Activated CD8-positive, alpha-beta memory T cell treated with anti-CD3 and anti-CD28 coated beads, Interleukin-2, amount 50 U/mL, for 1 hour (primary cell): ENCODE data around the gene NAV3.
"Not testable (repeated sequence)": the region's sequence is repeated elsewhere in the genome, so short reads cannot be mapped to it uniquely, and the experiment has no call there.

Source experiments
- DNase-seq: peaks from one replicate; pipeline ENCODE4 v3.0.0-alpha.2; 2020; ENCODE audit errors: extremely low read depth

The NAV3 gene

DNA sequence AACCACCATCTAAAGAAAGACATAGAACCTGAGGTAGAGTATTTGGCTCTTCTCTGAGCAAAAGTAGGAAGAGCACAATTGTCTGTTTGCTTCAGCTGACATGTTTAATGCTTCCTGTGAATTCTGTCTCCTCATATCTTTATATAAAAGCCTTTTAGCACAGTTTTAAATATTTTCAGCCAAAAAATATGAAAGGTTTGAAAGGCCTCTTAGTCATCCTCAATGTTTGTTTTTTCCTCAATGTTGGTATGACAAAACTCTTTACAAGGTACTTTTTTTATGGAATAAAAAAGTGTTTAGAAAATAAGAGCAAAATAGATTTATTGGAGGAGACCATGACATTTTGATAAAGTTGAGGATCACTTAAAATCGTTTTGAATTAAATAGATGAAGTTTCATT, 360.9 kb downstream of the NAV3 start:
- DNase-seq: no peak

DNA sequence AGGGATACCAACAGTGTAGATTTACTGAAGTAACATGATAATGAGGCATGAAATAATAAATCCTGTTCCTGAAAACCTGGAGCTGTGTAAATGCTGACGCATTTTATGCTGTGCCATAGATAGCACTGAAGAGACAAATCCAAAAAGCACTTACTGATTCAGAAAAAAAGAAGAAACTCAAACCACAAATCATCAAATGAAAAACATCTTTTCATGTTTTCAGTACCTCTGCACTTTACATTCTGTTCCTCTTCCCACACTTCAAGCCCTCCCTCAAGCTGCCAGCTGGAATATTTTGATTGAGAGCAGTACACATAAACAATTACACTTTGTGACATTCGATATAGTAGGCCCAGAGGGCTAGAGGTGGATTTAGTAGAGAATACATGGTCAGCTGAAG, 362.3 kb downstream of the NAV3 start:
- DNase-seq: no peak

DNA sequence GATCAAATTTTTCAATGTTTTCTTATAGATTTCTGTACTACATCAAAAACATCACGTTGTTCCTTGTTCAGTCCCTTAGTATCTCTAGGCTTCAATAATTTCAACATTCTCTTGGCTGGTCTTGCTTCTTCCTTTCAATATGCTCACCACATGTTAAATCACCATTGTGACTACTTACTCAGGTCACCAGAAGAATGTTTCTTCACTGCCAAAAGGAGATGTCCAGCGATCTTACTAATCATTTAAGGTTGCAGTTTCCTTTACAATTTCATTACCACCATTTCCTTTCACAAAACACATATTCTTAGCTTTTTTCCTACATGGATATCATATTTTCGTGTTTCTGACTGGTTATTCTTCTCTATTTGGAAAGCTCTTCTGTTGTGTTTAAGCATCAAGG, 363.8 kb downstream of the NAV3 start:
- no peak for DNase-seq

DNA sequence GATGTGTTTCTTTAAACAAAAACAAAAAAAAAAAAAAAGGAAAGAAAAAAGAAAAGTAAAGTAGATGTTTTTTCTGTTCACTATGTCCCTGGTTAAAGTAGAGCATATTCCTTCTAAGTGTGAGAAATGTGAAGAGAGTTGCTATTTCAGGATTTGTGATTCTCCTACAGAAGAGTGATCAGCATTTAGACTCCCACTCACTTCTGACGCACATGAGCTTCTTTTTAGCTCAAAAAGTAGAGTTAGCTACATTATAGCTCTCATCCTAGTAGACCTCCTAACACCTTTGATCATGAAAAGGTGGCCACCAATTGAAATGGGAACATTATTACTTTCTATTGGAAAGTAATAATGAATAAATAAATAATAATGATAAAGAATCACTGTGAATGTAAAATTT, 368.2 kb downstream of the NAV3 start:
- no peak for DNase-seq

DNA sequence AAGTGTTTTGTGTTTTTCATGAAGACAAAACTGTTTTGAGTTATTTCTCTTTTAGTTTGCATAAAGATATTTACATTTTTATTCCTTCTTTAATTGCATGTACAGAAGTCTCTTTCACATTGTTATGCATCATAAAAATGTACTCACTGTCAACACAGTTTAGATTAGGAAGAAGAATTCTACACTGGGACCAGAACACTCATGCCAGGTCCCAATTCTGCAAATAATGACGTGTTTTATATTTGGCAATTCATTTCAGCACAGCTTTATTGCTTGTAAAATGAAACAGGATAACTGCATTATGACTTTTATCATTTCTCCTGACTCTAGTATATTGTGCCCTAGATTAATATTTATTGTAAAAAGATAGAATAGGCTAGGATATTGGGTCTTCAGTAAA, 369.2 kb downstream of the NAV3 start:
- no peak for DNase-seq

DNA sequence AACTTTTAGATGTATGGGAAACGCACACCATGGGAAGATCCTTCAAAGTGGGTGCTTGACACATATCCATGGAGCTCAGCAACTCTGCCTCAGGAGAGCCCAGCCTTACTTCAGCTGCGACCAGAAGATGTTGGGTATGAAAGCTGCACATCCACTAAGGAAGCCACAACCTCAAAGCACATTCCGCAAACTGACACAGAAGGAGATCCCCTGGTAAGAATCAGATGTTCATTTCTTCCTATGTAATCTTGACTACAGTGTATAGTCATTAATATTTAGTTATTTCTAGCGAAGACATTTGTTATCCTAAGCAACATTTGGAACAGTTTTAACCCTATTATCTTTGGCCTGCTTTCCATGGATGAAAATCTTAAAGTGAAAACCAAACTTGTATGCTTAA, 374.2 kb downstream of the NAV3 start:
- DNase-seq: no peak

DNA sequence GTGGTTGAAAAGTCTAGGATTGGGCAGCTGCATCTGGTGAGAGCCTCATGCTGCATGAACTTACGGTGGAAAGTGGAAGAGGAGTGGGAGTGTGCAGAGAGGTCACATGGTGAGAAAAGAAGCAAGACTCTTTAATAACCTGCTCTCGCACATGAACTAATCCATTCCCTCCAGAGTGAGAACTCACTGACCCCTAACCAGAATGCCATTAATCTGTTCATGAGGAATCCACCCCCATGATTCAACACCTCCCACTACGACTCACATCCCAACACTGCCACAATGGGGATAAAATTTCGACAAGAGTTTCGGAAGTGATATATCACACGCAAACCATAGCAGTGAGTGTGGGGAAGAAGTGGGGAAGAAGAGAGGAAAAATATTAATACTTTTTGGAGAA, 377.4 kb downstream of the NAV3 start:
- no peak for DNase-seq

DNA sequence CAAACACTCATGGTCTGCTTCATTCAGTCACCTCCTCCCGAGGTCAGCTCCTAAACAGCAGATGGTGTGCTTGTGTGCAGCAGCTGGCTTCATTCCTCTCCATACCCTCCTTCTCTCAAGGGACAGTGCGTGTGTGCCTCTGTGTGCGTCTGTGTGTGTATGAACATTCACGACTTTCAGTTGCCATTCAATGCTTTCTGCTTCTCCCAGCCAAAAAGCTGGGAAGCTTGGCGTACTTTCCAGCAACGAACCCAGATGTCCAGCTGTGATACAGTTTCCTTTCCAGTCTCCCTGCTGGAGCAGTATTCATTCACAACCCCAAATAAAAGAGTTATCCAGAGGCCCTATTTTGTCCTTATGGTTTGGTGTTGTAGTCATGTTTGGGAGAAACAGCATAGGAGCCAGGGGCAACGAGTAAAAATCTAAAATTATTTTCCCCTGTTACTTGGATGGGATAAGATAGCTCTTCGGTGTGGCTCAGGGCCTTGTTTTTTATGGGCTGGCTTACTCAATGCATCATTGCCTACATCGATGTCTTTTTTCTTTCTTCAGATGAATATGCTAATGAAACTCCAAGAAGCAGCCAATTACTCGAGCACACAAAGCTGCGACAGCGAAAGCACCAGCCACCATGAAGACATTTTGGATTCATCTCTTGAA, 379.3 kb downstream of the NAV3 start:
- DNase-seq: no peak

DNA sequence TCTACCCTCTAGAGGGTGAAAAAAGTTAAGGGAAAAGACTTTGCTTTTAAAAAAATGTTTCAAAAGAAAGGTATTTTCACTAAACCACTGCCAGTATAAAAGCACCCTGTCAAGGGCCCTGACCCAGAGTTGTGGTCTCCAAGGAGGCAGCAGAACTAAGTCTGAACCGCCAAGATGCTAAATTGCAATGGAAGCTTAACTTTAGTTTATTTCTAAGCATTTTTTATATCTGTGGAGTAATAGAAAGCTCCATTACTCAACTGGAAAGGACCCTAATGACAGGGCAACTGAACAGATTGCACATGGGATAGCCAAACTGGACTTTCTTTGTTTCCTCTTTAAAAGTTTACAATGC, 379.8 kb downstream of the NAV3 start:
- DNase-seq: no peak

DNA sequence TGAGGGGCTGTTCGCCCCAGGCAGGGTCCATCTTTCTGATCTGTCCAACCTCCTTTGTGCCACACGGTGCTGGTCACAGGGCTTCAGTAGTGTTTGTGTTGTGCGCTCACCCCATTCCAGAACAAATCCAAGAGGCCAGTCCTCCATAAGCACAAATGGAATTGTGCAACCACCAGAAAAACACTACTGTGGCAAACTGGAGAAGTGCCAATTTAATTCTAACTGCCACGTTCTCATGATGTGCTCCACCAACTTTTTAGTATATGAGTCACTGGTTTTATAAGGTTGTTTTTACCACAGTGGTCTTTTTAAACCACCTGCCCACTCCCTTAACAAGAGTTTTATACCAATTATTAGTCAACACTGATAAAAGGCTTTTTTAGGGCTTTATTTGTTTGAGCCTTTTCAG, 380.2 kb downstream of the NAV3 start:
- no peak for DNase-seq

DNA sequence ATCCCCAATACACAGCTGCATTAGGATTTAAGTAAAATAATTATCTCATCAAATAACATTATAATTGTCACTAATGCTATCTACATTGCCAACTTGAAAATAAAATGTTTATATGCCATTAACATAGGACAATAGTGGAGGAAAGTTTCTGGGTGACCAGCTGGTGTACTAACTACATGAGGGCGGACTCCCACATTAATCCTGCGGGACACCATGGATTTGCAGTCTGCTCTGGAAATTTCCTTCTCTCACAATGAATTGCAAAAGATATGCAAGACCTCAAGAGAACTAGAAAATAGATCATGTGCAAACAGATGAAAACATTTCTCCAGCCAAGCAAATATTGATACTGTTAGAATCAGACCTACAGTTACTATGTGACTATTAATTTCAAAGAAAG, 390.1 kb downstream of the NAV3 start:
- no peak for DNase-seq

DNA sequence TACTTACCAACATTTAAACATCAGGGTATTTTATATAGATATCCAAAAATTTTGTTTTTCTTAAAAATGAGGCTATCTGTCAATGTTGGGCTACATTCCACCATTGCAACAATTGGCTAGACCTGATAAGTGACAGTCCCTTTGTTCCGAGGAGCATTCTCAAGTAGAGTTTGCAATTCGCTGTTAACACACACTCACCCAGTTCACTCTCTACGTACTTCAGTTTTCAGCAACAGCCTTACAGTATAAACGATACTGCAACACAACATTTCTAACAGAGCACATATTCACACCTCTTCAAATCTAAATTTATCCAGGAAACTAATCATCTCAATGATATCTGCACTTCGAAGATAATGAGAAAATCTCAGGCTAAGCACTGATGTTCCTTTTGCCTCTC, 393.5 kb downstream of the NAV3 start:
- no peak for DNase-seq

DNA sequence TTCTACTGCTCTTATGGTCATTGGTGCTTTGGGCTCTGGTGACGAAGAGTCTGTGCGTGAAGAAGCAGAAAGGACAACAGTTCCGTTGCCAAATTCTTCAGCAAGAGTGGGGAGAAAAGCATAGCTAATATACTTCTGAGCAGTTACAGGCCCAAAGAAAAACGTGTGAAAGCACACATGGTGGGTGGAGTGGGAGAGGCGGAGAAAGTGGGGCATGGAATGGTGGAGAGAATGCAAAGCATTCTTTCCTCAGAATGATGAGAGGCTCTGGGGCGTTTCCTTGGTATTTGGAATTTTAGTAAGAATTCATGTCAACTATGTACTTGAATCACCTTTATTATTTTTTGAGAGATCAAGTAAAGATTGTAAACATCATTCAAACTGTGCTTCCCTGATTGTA, 396.1 kb downstream of the NAV3 start:
- no peak for DNase-seq

DNA sequence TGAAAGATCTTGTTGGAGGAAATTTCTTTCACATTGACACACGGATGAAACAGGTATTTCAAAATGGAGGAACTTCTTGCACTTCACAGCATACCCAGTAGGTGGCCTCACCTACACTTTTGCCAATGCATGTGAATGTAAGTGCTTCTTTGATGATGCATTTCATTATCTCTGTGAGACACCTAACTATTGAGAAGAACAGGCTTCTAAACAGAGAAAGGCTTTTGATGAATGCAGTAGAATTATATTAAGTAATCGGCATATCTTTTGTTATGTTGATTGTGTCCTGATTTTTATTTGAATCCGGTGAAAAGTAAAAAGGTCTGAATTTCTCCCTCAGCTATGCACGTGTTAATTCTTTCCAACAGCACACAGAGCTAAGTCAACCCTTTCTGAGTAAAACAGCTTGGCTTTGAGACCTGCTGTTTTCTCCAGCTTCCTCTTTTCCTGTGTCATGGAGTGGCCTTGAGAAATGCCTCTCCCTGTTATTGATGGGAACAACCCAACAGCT, 399.0 kb downstream of the NAV3 start:
- DNase-seq: no peak

DNA sequence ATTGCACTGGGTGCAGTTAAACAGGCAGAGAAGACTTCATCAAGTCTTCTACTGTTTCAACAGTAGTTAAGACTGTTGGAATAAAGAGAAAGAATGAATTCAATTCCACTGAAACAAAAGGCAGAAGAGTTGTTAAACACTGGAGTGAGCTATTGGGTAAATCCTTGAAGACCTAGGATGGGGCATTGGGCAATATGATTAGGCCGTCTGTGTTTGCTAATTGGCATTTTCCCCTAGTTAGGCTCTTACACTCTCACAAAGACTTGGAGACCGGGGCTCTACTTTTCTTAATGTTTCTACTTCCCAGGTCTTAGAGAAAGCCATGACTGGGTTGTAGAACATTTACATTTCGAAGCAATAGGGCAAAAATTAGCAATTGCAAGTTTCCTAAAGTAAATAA, 402.1 kb downstream of the NAV3 start:
- DNase-seq: no peak

DNA sequence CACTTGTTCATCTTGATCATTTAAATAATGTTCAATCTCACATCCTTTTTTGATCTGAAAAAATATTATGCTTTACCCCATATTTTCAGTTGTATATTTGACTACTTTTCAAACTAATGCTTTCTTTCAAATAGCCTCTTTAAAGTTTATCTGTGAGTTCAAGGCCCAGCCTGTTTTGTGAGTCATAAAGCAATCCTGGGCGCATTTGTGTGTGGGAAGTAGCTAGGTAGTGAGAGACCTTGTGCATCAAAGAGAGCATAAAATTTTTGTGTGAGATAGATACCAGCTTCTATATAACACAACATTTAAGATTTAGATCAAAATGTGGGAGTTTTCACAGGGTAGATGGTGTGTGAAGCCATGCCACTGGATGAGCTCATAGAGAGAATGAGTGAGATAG, 405.6 kb downstream of the NAV3 start:
- DNase-seq: no peak

DNA sequence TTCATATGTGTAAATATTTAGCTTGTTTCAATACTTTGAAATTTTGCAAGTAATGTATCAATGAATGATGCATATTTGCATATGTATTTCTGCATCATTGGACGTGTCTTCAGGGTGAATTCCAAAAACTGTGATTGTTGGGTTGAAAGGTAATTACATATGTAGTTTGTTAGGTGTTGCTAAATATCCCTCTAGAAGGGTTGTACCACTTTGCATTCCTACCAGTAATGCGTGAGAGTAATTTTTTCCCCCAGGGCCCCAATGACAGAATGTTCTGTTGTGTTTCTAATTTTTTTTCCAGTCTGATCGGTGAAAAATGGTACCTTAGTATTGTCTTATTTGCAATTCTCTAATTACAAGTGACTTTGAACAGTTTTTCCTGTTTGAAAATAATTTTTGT, 408.9 kb downstream of the NAV3 start:
- DNase-seq: no peak

DNA sequence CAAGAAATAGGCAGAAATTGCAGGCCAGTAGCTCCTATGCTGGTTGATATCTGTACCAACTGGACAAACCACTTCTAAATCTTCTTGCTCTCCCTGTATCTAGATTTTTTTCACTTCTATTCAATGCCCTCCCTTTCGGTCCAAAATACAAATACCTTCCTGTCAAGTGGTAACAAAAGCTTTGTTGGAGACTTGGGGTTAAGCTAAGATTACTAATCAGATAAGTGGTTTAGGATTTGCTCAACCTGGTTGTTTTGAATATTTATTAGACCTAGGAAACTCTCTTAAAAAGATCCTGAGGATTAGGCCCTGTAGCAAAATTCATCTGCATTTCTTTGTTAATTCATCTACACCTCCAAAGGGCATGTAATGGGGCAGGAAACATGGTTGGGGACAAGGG, 410.1 kb downstream of the NAV3 start:
- no peak for DNase-seq

DNA sequence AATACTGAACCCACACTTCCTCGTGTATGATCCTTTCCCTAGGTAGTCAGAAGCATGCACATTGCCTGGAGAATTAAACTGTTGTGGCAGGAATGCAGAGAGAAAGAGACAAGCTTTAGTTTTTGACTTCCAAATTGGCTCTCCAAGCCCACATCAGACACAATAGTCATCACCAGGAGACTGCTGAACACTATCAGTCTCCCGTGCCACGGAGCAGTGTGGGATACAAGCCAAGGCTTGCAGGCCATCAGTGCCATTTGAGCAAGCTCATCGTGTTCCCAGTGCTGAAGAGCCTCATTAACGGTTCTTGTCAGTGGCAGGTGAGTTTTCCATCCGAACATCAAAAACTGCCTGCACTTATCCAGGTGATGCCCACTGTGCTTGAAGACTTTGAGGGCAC, 410.8 kb downstream of the NAV3 start:
- no peak for DNase-seq

DNA sequence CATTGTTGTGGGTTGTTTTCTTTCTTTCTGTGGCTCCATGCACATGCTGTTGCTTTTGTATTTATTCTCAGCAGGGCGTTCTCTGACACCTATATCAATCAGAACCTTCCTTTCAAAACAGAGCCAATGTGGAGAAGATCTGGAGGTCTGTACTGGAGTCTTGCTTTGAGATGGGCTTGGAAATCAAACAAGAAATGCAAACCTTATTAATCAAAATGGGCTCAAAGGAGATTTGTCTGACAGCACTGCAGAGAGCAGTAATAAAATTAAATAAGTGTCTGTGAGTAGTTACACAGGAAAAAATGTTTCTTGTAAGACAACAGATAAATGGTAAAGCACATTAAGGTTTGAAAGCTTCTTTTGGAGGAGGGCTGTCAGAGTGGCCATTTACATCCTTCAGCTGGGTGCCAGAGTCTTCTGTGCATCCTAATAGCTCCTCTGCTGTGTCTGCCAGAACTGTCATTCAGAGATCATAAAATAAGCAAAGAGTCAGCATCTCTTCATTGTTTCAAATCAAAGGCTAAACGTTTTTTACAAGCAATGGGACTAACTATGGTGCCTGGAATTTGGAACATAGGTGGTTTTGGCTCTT, 414.3 kb downstream of the NAV3 start:
- DNase-seq: no peak

DNA sequence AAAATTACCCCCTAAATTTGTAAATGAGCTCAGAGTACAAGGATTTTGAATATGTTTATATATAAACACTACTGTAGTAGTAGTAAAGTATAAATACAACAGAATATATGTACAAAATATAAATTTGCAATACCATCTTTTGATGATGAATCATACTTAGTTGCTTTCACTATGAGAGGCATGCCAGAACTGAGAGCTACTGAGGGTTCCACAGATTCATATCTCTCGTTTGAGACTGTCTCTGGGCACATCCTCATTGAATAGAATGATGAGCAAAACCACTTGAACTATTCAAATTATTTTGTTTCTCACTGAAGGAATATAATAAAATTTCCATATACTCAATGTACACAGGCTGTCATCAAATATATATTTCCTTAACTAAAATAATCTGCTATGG, 417.6 kb downstream of the NAV3 start:
- DNase-seq: no peak

DNA sequence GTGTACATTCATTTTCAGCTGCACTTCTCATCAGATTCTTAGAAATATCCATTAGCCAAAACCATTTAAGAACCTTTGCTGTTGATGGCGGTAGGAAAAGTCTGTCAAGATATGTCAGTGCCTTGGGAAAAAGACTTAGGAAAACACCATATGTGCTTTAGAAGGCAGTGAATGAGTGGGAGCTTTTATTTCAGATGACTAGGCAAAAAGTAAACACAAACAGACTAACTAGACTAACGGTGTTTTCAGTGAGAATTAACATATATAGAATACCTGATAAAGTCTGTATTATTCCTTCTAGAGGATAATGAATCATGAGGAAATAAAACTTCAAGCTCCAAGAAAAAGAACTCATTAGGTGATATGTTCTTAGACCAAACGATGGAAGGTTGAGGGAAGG, 418.9 kb downstream of the NAV3 start:
- DNase-seq: no peak

DNA sequence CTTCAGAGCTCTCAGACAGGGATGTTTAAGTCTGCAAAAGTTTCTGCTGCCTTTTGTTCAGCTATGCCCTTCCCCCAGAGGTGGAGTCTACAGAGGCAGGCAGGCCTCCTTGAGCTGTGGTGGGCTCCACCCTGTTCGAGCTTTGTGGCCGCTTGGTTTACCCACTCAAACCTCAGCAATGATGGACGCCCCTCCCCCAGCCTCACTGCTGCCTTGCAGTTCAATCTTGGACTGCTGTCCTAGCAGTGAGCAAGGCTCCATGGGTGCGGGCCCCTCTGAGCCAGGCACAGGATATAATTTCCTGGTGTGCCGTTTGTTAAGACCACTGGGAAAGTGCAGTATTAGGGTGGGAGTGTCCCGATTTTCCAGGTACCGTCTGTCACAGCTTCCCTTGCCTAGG, 427.0 kb downstream of the NAV3 start:
- DNase-seq: not testable (repeated sequence)

DNA sequence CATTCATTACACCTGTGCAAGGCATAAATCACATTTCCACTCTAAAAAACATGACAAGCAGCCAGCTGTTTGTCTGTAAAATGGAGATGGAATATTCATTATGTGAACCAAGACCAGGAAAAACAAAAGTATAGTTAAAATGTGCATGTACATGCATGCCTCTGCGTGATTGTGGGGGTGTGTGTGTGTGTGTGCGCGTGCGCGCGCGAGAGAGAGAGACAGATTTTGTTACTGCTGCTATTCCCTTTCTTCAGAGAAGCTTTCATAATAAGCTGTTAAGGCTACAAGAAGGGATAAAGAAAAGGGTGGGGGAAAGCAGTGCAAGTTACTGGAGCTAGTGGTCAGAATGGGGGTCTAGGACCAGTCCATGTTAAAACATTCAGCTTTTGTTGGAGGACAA, 430.3 kb downstream of the NAV3 start:
- no peak for DNase-seq
